ENCODE results near the gene BNIP5.

GRCh38 chr6:36362551-36363370 lies 26.1 kb upstream of the BNIP5 start:
- TF ChIP-seq, protein P1, sequence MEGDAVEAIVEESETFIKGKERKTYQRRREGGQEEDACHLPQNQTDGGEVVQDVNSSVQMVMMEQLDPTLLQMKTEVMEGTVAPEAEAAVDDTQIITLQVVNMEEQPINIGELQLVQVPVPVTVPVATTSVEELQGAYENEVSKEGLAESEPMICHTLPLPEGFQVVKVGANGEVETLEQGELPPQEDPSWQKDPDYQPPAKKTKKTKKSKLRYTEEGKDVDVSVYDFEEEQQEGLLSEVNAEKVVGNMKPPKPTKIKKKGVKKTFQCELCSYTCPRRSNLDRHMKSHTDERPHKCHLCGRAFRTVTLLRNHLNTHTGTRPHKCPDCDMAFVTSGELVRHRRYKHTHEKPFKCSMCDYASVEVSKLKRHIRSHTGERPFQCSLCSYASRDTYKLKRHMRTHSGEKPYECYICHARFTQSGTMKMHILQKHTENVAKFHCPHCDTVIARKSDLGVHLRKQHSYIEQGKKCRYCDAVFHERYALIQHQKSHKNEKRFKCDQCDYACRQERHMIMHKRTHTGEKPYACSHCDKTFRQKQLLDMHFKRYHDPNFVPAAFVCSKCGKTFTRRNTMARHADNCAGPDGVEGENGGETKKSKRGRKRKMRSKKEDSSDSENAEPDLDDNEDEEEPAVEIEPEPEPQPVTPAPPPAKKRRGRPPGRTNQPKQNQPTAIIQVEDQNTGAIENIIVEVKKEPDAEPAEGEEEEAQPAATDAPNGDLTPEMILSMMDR (IDR thresholded peaks at IDR 0.05): no peak
- no peak for TF ChIP-seq POLR2A (IDR thresholded peaks at IDR 0.05)

All from right lobe of liver (tissue), 4 donors.